Measurements from ENCODE around the gene NT5C3A. TPM values are rescaled to one million over a fixed set of nuclear protein-coding genes. Genes with fewer than 3 reads are reported as not detected.
"Not testable (repeated sequence)": the region's sequence is repeated elsewhere in the genome, so short reads cannot be mapped to it uniquely, and the experiment has no call there.

The NT5C3A gene
- total RNA-seq, 2 experiments from 2014 or later, result 31.5 to 33.3 TPM

DNA sequence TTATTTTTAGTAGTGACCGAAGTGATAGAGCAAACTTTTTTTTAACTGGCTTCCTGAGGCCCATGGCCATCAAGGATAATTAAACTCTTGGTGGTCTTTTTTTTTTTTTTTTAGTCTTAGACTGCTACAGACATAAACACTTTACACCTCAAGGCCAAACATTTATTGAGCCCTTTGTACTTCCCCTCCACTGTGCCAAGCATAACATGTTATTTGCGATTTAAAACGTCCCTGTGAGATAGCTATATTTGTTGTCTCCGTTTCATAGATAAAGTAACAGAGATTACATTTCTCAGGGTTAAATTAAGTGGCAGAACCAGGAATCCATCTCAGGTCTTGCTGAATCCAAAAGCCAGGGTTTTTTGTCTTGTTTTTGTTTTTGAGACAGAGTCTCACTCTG is 63.2 kb downstream of the NT5C3A start:
- H3K4me3 ChIP-seq (ENCODE audit: low read length); H3K27ac Mint-ChIP-seq; H3K27me3 ChIP-seq (ENCODE audit: control insufficient read depth in 1 of 2, insufficient read depth in 2 of 2, low read length in 2 of 2); H3K4me1 Mint-ChIP-seq (ENCODE audit: low read depth); CTCF ChIA-PET; ATAC-seq (ENCODE audit: poor library complexity); POLR2A ChIA-PET; DNase-seq; H3K27me3 Mint-ChIP-seq; H3K4me1 ChIP-seq (ENCODE audit: insufficient read depth, low read length); H3K9me3 ChIP-seq (ENCODE audit: control insufficient read depth in 1 of 2, insufficient read depth in 1 of 2, low read length in 2 of 2); H3K27ac ChIP-seq (ENCODE audit: low read depth in 1 of 2, low read length in 2 of 2); intact Hi-C loops (cut with DNase I, micrococcal nuclease); H3K9me3 Mint-ChIP-seq; H3K4me3 Mint-ChIP-seq; H3K36me3 Mint-ChIP-seq (ENCODE audit: low read depth); H3K36me3 ChIP-seq (ENCODE audit: insufficient read depth, low read length): not testable (repeated sequence)

- CTCF ChIA-PET; H3K4me3 ChIP-seq (ENCODE audit: low read length); H3K36me3 Mint-ChIP-seq (ENCODE audit: low read depth); H3K27me3 Mint-ChIP-seq; H3K36me3 ChIP-seq (ENCODE audit: insufficient read depth, low read length); H3K9me3 ChIP-seq (ENCODE audit: control insufficient read depth in 1 of 2, insufficient read depth in 1 of 2, low read length in 2 of 2); H3K4me1 Mint-ChIP-seq (ENCODE audit: low read depth); H3K4me1 ChIP-seq (ENCODE audit: insufficient read depth, low read length); H3K27me3 ChIP-seq (ENCODE audit: control insufficient read depth in 1 of 2, insufficient read depth in 2 of 2, low read length in 2 of 2); H3K4me3 Mint-ChIP-seq; ATAC-seq (ENCODE audit: poor library complexity); intact Hi-C loops (cut with DNase I, micrococcal nuclease); H3K27ac Mint-ChIP-seq; DNase-seq; H3K27ac ChIP-seq (ENCODE audit: low read depth in 1 of 2, low read length in 2 of 2); H3K9me3 Mint-ChIP-seq; POLR2A ChIA-PET: not testable (repeated sequence)
Measured at GRCh38 chr7:32998361-32999171, 64.0 kb downstream of the NT5C3A start.

DNA sequence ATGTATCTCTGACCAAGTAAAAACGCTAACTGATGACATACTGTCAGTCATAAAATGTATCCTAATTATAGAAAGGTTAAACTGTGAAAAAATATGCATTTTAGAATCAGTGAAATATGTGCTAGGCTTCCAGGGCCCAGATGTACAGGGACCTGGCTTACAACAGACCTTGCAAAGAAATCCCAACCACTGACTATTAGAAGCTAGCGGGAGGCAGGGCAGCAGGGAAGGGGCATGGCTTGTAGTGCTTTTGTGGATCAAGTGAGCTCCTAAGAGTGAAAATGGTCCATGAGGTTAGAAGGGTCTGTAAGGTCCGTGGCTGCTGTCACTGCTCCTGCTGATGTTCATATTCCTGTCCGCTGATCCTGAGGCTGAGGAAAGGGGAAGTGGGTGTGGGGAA is 64.6 kb downstream of the NT5C3A start:
- H3K27me3 Mint-ChIP-seq; H3K36me3 Mint-ChIP-seq (ENCODE audit: low read depth); intact Hi-C loops (cut with DNase I, micrococcal nuclease); POLR2A ChIA-PET; H3K4me1 ChIP-seq (ENCODE audit: insufficient read depth, low read length); H3K36me3 ChIP-seq (ENCODE audit: insufficient read depth, low read length); H3K9me3 ChIP-seq (ENCODE audit: control insufficient read depth in 1 of 2, insufficient read depth in 1 of 2, low read length in 2 of 2); H3K4me3 ChIP-seq (ENCODE audit: low read length); CTCF ChIA-PET; H3K27me3 ChIP-seq (ENCODE audit: control insufficient read depth in 1 of 2, insufficient read depth in 2 of 2, low read length in 2 of 2); DNase-seq; H3K27ac ChIP-seq (ENCODE audit: low read depth in 1 of 2, low read length in 2 of 2); ATAC-seq (ENCODE audit: poor library complexity); H3K4me3 Mint-ChIP-seq; H3K27ac Mint-ChIP-seq; H3K9me3 Mint-ChIP-seq: not testable (repeated sequence)
- H3K4me1 Mint-ChIP-seq (ENCODE audit: low read depth), result peaks cover 14% of the 10 kb centered on the region

DNA sequence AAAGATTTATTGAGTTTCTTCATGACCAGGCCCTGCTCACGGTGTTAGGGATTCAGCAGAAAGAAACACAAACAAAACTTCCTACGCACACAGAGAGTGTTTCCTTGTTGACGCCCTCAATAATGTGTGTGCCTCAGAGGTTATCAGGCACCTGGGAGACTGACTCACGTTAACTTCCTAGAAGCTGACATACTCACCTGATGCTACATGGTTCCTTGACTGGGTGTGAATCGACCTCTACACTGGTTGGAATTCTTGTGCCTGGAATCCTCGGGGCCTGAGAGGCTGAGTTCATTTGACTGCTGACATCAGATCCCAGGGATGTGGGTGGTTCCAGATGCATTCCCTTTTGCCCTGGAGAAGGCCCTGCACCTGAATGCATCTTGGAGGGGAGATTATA is 69.8 kb downstream of the NT5C3A start:
- Mint-ChIP-seq H3K27me3 (peaks cover 22% of the 10 kb centered on the region), H3K4me1 (ENCODE audit: low read depth) (peaks cover 25% of the 10 kb centered on the region)
- H3K4me3 Mint-ChIP-seq; CTCF ChIA-PET; H3K27me3 ChIP-seq (ENCODE audit: control insufficient read depth in 1 of 2, insufficient read depth in 2 of 2, low read length in 2 of 2); H3K27ac Mint-ChIP-seq; intact Hi-C loops (cut with DNase I, micrococcal nuclease); DNase-seq; H3K9me3 Mint-ChIP-seq; H3K4me3 ChIP-seq (ENCODE audit: low read length); H3K27ac ChIP-seq (ENCODE audit: low read depth in 1 of 2, low read length in 2 of 2); H3K36me3 ChIP-seq (ENCODE audit: insufficient read depth, low read length); ATAC-seq (ENCODE audit: poor library complexity); H3K36me3 Mint-ChIP-seq (ENCODE audit: low read depth); H3K4me1 ChIP-seq (ENCODE audit: insufficient read depth, low read length); H3K9me3 ChIP-seq (ENCODE audit: control insufficient read depth in 1 of 2, insufficient read depth in 1 of 2, low read length in 2 of 2); POLR2A ChIA-PET: not testable (repeated sequence)

DNA sequence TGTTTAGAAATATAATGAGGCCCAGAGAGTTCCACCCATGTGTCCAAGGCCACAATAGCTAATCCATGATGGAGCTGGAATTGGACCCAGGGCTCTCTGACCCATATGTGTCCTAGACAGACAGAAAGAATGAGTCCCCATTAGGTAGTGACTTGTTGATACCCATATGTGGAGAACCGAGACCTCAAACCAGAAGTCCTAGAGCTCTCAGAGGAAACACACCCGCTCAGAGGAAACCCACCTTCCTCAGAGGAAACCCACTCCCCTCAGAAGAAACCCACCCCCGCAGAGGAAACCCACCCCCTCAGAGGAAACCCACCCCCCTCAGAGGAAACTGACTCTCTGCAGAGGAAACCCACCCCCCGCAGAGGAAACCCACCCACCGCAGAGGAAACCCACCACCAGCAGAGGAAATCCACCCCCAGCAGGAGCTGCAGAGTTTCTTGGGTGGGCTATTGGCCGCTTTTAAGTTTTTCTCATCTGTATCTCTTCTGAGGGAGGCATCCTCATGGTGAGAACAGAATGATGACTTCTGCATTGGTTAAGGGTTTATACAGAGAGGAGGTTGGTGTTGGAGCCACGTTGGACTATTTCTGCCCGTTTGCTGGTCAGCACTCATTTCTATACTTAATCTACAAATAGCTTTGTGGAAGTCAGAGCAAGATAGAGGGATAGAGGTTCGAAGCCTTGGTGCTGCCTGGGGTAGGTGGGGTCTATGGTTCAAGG is 70.4 kb downstream of the NT5C3A start:
- H3K36me3 Mint-ChIP-seq (ENCODE audit: low read depth); H3K36me3 ChIP-seq (ENCODE audit: insufficient read depth, low read length); H3K4me3 ChIP-seq (ENCODE audit: low read length); CTCF ChIA-PET; H3K27me3 ChIP-seq (ENCODE audit: control insufficient read depth in 1 of 2, insufficient read depth in 2 of 2, low read length in 2 of 2); H3K9me3 Mint-ChIP-seq; H3K4me1 ChIP-seq (ENCODE audit: insufficient read depth, low read length); POLR2A ChIA-PET; H3K27ac ChIP-seq (ENCODE audit: low read depth in 1 of 2, low read length in 2 of 2); ATAC-seq (ENCODE audit: poor library complexity); intact Hi-C loops (cut with DNase I, micrococcal nuclease); H3K9me3 ChIP-seq (ENCODE audit: control insufficient read depth in 1 of 2, insufficient read depth in 1 of 2, low read length in 2 of 2); H3K4me3 Mint-ChIP-seq; H3K27ac Mint-ChIP-seq; DNase-seq: not testable (repeated sequence)
- peaks cover 22% of the 10 kb centered on the region for H3K27me3 Mint-ChIP-seq
- H3K4me1 Mint-ChIP-seq (ENCODE audit: low read depth), result peaks cover 25% of the 10 kb centered on the region

GRCh38 chr7:32991068-32991585 is 71.4 kb downstream of the NT5C3A start:
- ATAC-seq (ENCODE audit: poor library complexity); H3K27ac Mint-ChIP-seq; POLR2A ChIA-PET; H3K4me3 ChIP-seq (ENCODE audit: low read length); H3K27ac ChIP-seq (ENCODE audit: low read depth in 1 of 2, low read length in 2 of 2); H3K36me3 Mint-ChIP-seq (ENCODE audit: low read depth); H3K4me3 Mint-ChIP-seq; H3K9me3 Mint-ChIP-seq; CTCF ChIA-PET; H3K4me1 ChIP-seq (ENCODE audit: insufficient read depth, low read length); H3K27me3 ChIP-seq (ENCODE audit: control insufficient read depth in 1 of 2, insufficient read depth in 2 of 2, low read length in 2 of 2); H3K9me3 ChIP-seq (ENCODE audit: control insufficient read depth in 1 of 2, insufficient read depth in 1 of 2, low read length in 2 of 2); H3K36me3 ChIP-seq (ENCODE audit: insufficient read depth, low read length); intact Hi-C loops (cut with DNase I, micrococcal nuclease); DNase-seq: not testable (repeated sequence)
- Mint-ChIP-seq H3K4me1 (ENCODE audit: low read depth) (peaks cover 25% of the 10 kb centered on the region), H3K27me3 (peaks cover 22% of the 10 kb centered on the region)

DNA sequence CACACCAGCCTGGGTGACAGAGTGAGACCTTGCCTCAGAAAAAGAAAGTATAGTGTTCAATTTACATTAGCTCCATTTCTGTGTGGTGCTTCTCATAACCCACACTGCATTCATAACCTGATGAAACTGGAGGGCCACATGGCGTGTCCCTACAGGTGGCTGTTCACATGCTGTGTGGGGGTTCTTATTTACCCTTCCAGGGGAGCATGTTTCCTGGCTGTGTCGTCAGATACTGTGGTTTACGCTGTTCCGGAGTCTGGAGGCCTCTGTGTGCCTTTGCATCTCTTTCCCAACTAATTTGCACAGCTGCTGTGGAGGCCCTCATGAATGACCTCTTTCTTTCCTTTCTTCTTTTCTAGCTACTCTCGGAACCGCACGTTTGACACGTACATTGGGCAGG is 74.4 kb downstream of the NT5C3A start:
- H3K4me1 ChIP-seq (ENCODE audit: insufficient read depth, low read length); H3K36me3 Mint-ChIP-seq (ENCODE audit: low read depth); H3K27me3 ChIP-seq (ENCODE audit: control insufficient read depth in 1 of 2, insufficient read depth in 2 of 2, low read length in 2 of 2); CTCF ChIA-PET; ATAC-seq (ENCODE audit: poor library complexity); H3K4me3 ChIP-seq (ENCODE audit: low read length); H3K36me3 ChIP-seq (ENCODE audit: insufficient read depth, low read length); H3K9me3 Mint-ChIP-seq; H3K9me3 ChIP-seq (ENCODE audit: control insufficient read depth in 1 of 2, insufficient read depth in 1 of 2, low read length in 2 of 2); DNase-seq; H3K27ac Mint-ChIP-seq; H3K4me3 Mint-ChIP-seq; H3K27ac ChIP-seq (ENCODE audit: low read depth in 1 of 2, low read length in 2 of 2); intact Hi-C loops (cut with DNase I, micrococcal nuclease): not testable (repeated sequence)
- peaks cover 22% of the 10 kb centered on the region for H3K4me1 Mint-ChIP-seq (ENCODE audit: low read depth)
- POLR2A ChIA-PET, result interaction anchor here (0.8 kb wide), 1 partner anchor 97 kb away, joined by 3 read pairs; no protein-coding TSS in a partner anchor
- H3K27me3 Mint-ChIP-seq, result peaks cover 22% of the 10 kb centered on the region

Data from CD4-positive, alpha-beta T cell (primary cell).